Measurements from ENCODE around the gene CHCHD6.
A peak's percentile ranks its signal among the peaks of the same experiment; 100 is the strongest.

Gene CHCHD6

GRCh38 chr3:126826693-126827092 is 122.7 kb downstream of the CHCHD6 start:
- peak overlapping the region in 1 of 2 donors; percentile 67 for H3K27ac ChIP-seq
- TF ChIP-seq, protein P1, sequence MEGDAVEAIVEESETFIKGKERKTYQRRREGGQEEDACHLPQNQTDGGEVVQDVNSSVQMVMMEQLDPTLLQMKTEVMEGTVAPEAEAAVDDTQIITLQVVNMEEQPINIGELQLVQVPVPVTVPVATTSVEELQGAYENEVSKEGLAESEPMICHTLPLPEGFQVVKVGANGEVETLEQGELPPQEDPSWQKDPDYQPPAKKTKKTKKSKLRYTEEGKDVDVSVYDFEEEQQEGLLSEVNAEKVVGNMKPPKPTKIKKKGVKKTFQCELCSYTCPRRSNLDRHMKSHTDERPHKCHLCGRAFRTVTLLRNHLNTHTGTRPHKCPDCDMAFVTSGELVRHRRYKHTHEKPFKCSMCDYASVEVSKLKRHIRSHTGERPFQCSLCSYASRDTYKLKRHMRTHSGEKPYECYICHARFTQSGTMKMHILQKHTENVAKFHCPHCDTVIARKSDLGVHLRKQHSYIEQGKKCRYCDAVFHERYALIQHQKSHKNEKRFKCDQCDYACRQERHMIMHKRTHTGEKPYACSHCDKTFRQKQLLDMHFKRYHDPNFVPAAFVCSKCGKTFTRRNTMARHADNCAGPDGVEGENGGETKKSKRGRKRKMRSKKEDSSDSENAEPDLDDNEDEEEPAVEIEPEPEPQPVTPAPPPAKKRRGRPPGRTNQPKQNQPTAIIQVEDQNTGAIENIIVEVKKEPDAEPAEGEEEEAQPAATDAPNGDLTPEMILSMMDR (IDR thresholded peaks at IDR 0.05): no peak
- no peak for DNase-seq (ENCODE audit: low spot score)
- no peak overlapping the region for H3K4me3 ChIP-seq

GRCh38 chr3:126827121-126827520 is 123.1 kb downstream of the CHCHD6 start:
- Histone ChIP-seq H3K27ac (peak overlapping the region in 1 of 2 donors; percentile 78), H3K4me3 (no peak overlapping the region)
- TF ChIP-seq, protein P1 (IDR thresholded peaks at IDR 0.05): no peak
- no peak for DNase-seq (ENCODE audit: low spot score)

- TF ChIP-seq, protein P1 (IDR thresholded peaks at IDR 0.05): no peak
- DNase-seq (ENCODE audit: low spot score): no peak
- no peak overlapping the region for H3K4me3 ChIP-seq
- H3K27ac ChIP-seq: peak overlapping the region in 1 of 2 donors; percentile 78
Measured at GRCh38 chr3:126828306-126828705, 124.3 kb downstream of the CHCHD6 start.

DNA sequence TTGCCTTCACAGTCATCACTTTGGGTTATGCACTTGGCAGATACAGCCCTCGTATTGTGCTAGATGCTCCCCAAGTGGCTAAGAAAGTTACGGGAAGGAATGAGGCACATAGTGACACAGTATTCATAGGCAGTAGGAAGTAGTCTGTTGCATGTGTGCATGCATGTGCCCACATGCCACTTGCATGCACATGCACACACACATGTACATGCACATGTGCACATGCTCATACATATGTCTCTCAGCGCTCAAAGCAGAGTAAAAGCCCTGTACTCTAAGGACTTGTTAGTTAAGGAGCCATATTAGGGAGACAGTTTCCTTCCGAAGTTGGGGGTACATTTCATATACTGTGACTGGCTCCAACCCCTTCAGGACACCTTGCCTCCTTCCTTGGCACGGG is 128.9 kb downstream of the CHCHD6 start:
- DNase-seq (ENCODE audit: low spot score): no peak
- no peak overlapping the region for H3K27ac ChIP-seq
- TF ChIP-seq, protein P1 (IDR thresholded peaks at IDR 0.05): no peak
- no peak overlapping the region for H3K4me3 ChIP-seq

GRCh38 chr3:126834596-126835471 is 130.8 kb downstream of the CHCHD6 start:
- no peak overlapping the region for H3K4me3 ChIP-seq
- no peak for DNase-seq (ENCODE audit: low spot score)
- H3K27ac ChIP-seq: no peak overlapping the region
- TF ChIP-seq, protein P1 (IDR thresholded peaks at IDR 0.05): no peak

DNA sequence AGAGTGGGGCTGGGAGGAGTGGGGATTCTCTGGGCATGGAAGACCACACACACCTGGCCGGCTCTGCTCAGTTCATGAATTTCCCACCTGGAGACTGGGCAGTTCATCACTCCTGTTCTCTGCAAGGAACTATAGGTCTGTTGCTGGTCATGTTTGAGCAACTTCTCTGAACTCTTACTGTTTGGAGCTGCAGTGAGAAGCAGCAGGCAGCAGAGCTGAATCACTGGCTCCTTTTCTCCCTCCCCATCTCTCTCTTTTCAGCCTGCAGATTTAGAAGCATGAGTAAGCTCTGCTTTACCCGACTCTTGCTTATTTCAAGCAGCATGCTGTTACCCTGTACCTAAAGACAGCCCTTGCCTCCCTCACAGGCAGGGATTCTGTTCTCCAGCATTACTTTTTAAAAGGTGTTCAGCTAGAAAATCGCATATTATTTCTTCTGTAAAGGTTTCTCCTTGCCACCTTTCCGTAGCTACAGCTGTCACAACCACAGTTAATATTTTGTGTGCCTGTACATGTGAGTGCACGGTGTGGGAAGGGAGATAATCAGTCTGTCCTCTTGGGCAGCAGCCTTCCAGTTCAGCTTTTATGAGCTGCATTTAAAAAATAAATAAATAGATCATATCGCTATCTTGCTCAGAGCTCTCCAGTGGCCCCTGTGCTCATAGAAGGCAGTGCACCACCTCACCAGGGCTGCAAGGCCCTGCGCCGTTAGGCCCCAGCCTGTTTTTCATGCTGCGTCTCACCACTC is 131.6 kb downstream of the CHCHD6 start:
- Histone ChIP-seq H3K4me3 (no peak overlapping the region), H3K27ac (no peak overlapping the region)
- DNase-seq (ENCODE audit: low spot score): no peak
- TF ChIP-seq, protein P1 (IDR thresholded peaks at IDR 0.05): no peak

Measured in coronary artery (tissue), 2 donors.